ENCODE measurements around the gene RABGAP1L. TPM values are rescaled to one million over a fixed set of nuclear protein-coding genes. Genes with fewer than 3 reads are reported as not detected.
"Not testable (repeated sequence)": the region's sequence is repeated elsewhere in the genome, so short reads cannot be mapped to it uniquely, and the experiment has no call there.

RABGAP1L gene
- total RNA-seq, 1 donor from 2014 or later: 41.0 TPM

- no peak for DNase-seq (ENCODE audit: low spot score)
- Mint-ChIP-seq H3K27ac (no peak overlapping the region), H3K4me1 (ENCODE audit: low read depth) (no peaks in the 10 kb centered on the region), H3K27me3 (ENCODE audit: insufficient read depth) (no peaks in the 10 kb centered on the region), H3K36me3 (ENCODE audit: low read depth) (no peaks in the 10 kb centered on the region), H3K9me3 (no peaks in the 10 kb centered on the region), H3K4me3 (no peak overlapping the region)
- intact Hi-C loops (cut with micrococcal nuclease): no loop called here
Measured at GRCh38 chr1:174676856-174677255, 517.5 kb downstream of the RABGAP1L start.

- intact Hi-C loops (cut with micrococcal nuclease): no loop called here
- H3K27me3 Mint-ChIP-seq (ENCODE audit: insufficient read depth): no peaks in the 10 kb centered on the region
- DNase-seq (ENCODE audit: low spot score): no peak
- no peak overlapping the region for H3K4me3 Mint-ChIP-seq
- no peak overlapping the region for H3K27ac Mint-ChIP-seq
- H3K9me3 Mint-ChIP-seq: no peaks in the 10 kb centered on the region
- no peaks in the 10 kb centered on the region for H3K36me3 Mint-ChIP-seq (ENCODE audit: low read depth)
- H3K4me1 Mint-ChIP-seq (ENCODE audit: low read depth): no peaks in the 10 kb centered on the region
Measured at GRCh38 chr1:174678657-174679056, 519.3 kb downstream of the RABGAP1L start.

GRCh38 chr1:174680101-174680500 lies 520.8 kb downstream of the RABGAP1L start:
- intact Hi-C loops (cut with micrococcal nuclease): no loop called here
- Mint-ChIP-seq H3K4me3 (no peak overlapping the region), H3K36me3 (ENCODE audit: low read depth) (peaks cover 4% of the 10 kb centered on the region), H3K27me3 (ENCODE audit: insufficient read depth) (no peaks in the 10 kb centered on the region), H3K4me1 (ENCODE audit: low read depth) (no peaks in the 10 kb centered on the region), H3K27ac (no peak overlapping the region), H3K9me3 (no peaks in the 10 kb centered on the region)
- DNase-seq (ENCODE audit: low spot score): no peak

DNA sequence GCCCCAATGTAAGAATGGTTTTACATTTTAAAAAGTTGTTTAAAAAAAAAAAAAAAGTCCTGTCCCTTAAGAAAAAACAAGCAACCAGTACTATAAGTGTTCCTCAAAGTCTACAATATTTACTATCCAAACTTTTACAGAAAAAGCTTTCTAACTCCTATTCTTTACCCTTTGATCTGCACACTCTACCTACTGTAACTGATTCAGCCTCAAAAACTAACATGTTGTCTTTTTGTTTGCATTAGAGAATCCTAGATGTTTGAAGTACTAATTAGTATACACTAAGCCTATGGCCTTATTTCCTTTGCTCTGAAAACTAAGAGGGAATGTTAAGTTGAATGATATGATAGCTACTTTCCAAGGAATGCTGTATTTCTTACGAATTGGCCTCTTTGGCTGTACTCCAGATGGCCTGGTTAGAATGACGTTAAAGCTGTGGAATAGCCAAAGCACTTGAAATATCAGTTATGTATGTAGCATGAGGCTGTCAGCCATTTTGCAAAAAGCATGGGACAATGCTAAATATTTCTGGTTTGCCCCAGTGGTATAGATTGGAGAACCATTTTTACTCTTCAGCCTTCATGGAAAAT lies 523.2 kb downstream of the RABGAP1L start:
- Mint-ChIP-seq H3K27me3 (ENCODE audit: insufficient read depth) (no peaks in the 10 kb centered on the region), H3K4me3 (no peak overlapping the region), H3K4me1 (ENCODE audit: low read depth) (no peaks in the 10 kb centered on the region), H3K36me3 (ENCODE audit: low read depth) (peaks cover 9% of the 10 kb centered on the region), H3K27ac (no peak overlapping the region), H3K9me3 (no peaks in the 10 kb centered on the region)
- no peak for DNase-seq (ENCODE audit: low spot score)
- intact Hi-C loops (cut with micrococcal nuclease): no loop called here

GRCh38 chr1:174686213-174686612 lies 526.9 kb downstream of the RABGAP1L start:
- Mint-ChIP-seq H3K9me3 (no peaks in the 10 kb centered on the region), H3K4me1 (ENCODE audit: low read depth) (no peaks in the 10 kb centered on the region), H3K27me3 (ENCODE audit: insufficient read depth) (no peaks in the 10 kb centered on the region), H3K27ac (no peak overlapping the region), H3K4me3 (no peak overlapping the region), H3K36me3 (ENCODE audit: low read depth) (peaks cover 9% of the 10 kb centered on the region)
- no peak for DNase-seq (ENCODE audit: low spot score)
- intact Hi-C loops (cut with micrococcal nuclease): no loop called here

DNA sequence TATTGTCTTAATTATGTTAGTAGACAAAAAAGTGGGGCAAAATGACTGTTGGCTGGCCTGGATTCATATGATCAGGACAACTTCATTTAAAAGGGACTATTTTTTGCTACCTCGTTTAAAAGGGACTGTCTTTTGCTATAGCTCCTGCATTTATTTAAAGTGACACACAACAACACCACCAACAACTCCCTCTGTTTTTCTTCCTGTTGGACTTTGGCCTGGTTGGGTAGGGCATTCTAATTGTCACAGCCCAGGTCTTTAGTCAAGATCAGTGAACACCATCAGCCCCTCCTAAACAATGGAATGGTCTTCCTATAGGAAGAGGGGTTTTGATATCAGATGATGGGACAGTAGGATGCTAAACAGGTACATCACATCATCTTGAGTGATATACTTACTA lies 530.2 kb downstream of the RABGAP1L start:
- DNase-seq (ENCODE audit: low spot score): no peak
- no peaks in the 10 kb centered on the region for H3K27me3 Mint-ChIP-seq (ENCODE audit: insufficient read depth)
- intact Hi-C loops (cut with micrococcal nuclease): no loop called here
- H3K36me3 Mint-ChIP-seq (ENCODE audit: low read depth): peaks cover 4% of the 10 kb centered on the region
- H3K4me3 Mint-ChIP-seq: no peak overlapping the region
- no peak overlapping the region for H3K27ac Mint-ChIP-seq
- H3K4me1 Mint-ChIP-seq (ENCODE audit: low read depth): no peaks in the 10 kb centered on the region
- no peaks in the 10 kb centered on the region for H3K9me3 Mint-ChIP-seq

- DNase-seq (ENCODE audit: low spot score): no peak
- Mint-ChIP-seq H3K9me3 (peaks cover 3% of the 10 kb centered on the region), H3K4me1 (ENCODE audit: low read depth) (no peaks in the 10 kb centered on the region), H3K27ac (no peak overlapping the region), H3K36me3 (ENCODE audit: low read depth) (peaks cover 4% of the 10 kb centered on the region), H3K27me3 (ENCODE audit: insufficient read depth) (no peaks in the 10 kb centered on the region), H3K4me3 (no peak overlapping the region)
- intact Hi-C loops (cut with micrococcal nuclease): no loop called here
Measured at GRCh38 chr1:174690266-174690665, 530.9 kb downstream of the RABGAP1L start.

- no peak overlapping the region for H3K27ac Mint-ChIP-seq
- H3K36me3 Mint-ChIP-seq (ENCODE audit: low read depth): no peaks in the 10 kb centered on the region
- no peak overlapping the region for H3K4me3 Mint-ChIP-seq
- peaks cover 3% of the 10 kb centered on the region for H3K9me3 Mint-ChIP-seq
- no peaks in the 10 kb centered on the region for H3K27me3 Mint-ChIP-seq (ENCODE audit: insufficient read depth)
- intact Hi-C loops (cut with micrococcal nuclease): no loop called here
- DNase-seq (ENCODE audit: low spot score): no peak
- no peaks in the 10 kb centered on the region for H3K4me1 Mint-ChIP-seq (ENCODE audit: low read depth)
Measured at GRCh38 chr1:174692313-174692712, 533.0 kb downstream of the RABGAP1L start.

GRCh38 chr1:174693085-174693484 lies 533.8 kb downstream of the RABGAP1L start:
- H3K9me3 Mint-ChIP-seq: peaks cover 3% of the 10 kb centered on the region
- H3K4me1 Mint-ChIP-seq (ENCODE audit: low read depth): no peaks in the 10 kb centered on the region
- no peak overlapping the region for H3K4me3 Mint-ChIP-seq
- no peaks in the 10 kb centered on the region for H3K27me3 Mint-ChIP-seq (ENCODE audit: insufficient read depth)
- H3K36me3 Mint-ChIP-seq (ENCODE audit: low read depth): no peaks in the 10 kb centered on the region
- intact Hi-C loops (cut with micrococcal nuclease): no loop called here
- DNase-seq (ENCODE audit: low spot score): no peak
- no peak overlapping the region for H3K27ac Mint-ChIP-seq

DNA sequence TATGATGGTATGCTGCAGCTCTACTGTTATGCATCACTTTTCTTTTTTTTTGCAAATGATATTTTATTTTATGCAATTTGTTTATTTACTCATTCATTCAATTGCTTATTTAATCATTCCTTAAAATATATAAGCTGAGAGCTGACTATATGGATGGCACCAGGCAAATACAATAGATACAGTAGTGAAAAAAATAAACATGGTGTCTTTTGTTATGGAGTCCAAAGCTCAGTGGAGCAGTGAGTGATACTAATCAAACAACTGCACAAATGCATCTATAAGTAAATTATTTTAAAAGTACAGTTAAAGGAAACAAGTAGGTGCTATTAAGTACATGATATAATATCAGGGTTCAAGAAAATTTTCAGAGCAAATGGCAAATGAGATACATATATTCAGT lies 534.2 kb downstream of the RABGAP1L start:
- H3K27me3 Mint-ChIP-seq (ENCODE audit: insufficient read depth); H3K9me3 Mint-ChIP-seq; H3K4me3 Mint-ChIP-seq; intact Hi-C loops (cut with micrococcal nuclease); H3K4me1 Mint-ChIP-seq (ENCODE audit: low read depth); DNase-seq (ENCODE audit: low spot score); H3K36me3 Mint-ChIP-seq (ENCODE audit: low read depth); H3K27ac Mint-ChIP-seq: not testable (repeated sequence)

DNA sequence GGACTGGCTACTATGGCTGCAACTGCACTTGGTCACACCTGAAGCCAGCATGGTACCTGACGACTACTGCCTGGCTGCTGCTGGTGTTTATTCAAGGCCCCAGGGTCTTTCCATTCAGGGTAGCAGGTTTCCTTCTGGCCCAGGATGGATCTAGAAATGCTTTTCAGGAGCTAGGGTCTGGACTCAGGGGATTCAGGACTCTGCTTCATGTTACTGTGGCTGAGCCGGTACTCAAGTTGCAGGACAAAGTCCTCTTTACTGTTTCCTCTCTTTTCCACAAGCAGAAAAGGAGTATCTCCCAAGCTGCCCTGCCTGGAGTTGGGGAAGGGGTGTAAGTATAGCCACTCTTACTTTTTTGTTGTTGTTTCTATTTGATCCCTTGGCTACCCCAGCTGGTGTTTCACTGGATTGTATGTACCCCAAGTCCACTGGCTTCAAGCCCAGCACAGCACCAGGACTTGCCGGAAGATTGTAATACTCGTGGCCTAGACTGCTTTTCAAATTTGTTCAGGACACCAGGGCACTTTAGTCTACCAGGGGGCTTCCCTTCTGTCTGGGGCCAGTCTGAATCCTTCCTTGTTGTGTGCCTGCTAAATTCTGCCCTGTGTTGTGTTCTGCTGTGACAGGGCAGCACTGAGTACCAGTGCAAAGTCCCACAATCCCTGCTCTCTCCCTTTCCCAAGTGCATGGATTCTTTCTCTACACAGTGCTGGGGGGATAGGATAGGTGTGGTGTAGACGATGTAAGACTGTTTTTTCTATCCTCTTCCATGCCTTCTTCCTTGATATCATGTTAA lies 536.9 kb downstream of the RABGAP1L start:
- Mint-ChIP-seq H3K27ac (no peak overlapping the region), H3K4me1 (ENCODE audit: low read depth) (no peaks in the 10 kb centered on the region), H3K9me3 (peaks cover 3% of the 10 kb centered on the region), H3K36me3 (ENCODE audit: low read depth) (no peaks in the 10 kb centered on the region), H3K4me3 (no peak overlapping the region), H3K27me3 (ENCODE audit: insufficient read depth) (no peaks in the 10 kb centered on the region)
- intact Hi-C loops (cut with micrococcal nuclease): no loop called here
- DNase-seq (ENCODE audit: low spot score): no peak

GRCh38 chr1:174700314-174700713 lies 541.0 kb downstream of the RABGAP1L start:
- no peaks in the 10 kb centered on the region for H3K27me3 Mint-ChIP-seq (ENCODE audit: insufficient read depth)
- H3K9me3 Mint-ChIP-seq: peaks cover under 1% of the 10 kb centered on the region
- H3K27ac Mint-ChIP-seq: no peak overlapping the region
- no peak for DNase-seq (ENCODE audit: low spot score)
- H3K4me3 Mint-ChIP-seq: no peak overlapping the region
- intact Hi-C loops (cut with micrococcal nuclease): no loop called here
- no peaks in the 10 kb centered on the region for H3K36me3 Mint-ChIP-seq (ENCODE audit: low read depth)
- H3K4me1 Mint-ChIP-seq (ENCODE audit: low read depth): no peaks in the 10 kb centered on the region

GRCh38 chr1:174700775-174701174 lies 541.5 kb downstream of the RABGAP1L start:
- H3K27me3 Mint-ChIP-seq (ENCODE audit: insufficient read depth): no peaks in the 10 kb centered on the region
- intact Hi-C loops (cut with micrococcal nuclease): no loop called here

More at GRCh38 chr1:174700775-174701174, 541.5 kb downstream of the RABGAP1L start:
- Mint-ChIP-seq H3K27ac (no peak overlapping the region), H3K4me1 (ENCODE audit: low read depth) (no peaks in the 10 kb centered on the region), H3K36me3 (ENCODE audit: low read depth) (no peaks in the 10 kb centered on the region), H3K9me3 (no peaks in the 10 kb centered on the region), H3K4me3 (no peak overlapping the region)
- no peak for DNase-seq (ENCODE audit: low spot score)

Measured in activated T-helper 1 cell treated with anti-CD3 and anti-CD28 coated beads, Interleukin-12 subunit alpha, Interleukin-12 subunit beta, Interleukin-2, Interleukin-4 antibody, amounts not matched to agents 30 ng/mL and 10 ng/mL and 1 ng/mL, durations not matched to agents 14 hours and 24 hours and 36 hours (primary cell).